ENCODE data around the gene KNG1. TPM values are rescaled to one million over a fixed set of nuclear protein-coding genes. Genes with fewer than 3 reads are reported as not detected.

Gene KNG1
- total and polyA plus RNA-seq, 2 donors (not counting 3 experiments of a cell fraction or from before 2014, with no cell fraction given) = not detected

DNA sequence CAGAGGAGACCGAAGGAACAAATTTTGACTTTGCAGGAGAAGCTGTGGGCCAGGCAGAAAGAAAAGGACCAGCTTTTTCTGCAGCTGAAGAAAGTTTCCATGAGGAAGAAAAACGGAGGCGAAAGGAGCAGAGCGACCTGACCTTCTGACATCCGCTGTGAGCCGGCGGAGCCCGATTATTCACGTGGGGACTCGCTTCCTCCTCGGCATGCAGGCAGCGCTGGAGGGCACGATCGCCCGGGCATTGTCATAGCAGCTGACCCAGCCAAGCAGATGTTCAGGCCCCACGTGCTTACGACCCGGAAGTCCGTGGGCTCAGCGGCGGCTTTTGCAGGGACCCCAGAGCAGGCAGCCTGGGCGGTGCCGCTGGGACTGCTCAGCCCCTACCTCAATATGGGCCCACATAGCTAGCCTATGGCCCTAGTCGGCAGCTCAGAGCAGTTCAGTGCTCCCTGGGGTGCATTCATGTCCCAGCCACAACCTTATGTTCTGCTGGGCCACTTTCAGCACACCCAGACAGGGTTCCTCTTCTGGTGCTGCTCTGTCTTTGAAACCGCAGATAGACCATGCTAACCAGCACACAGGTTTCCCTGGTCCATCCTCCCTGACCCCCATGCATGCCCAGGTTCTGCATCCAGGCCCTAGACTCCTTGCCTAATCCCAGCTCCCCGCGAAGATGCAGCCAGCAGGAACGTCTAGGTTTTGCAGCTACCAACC is 55.7 kb downstream of the KNG1 start:
- Histone ChIP-seq H3K27ac (ENCODE audit: insufficient read depth, low read depth, low read length) (no peak overlapping the region), H3K4me2 (ENCODE audit: insufficient read depth, low read length) (peak overlapping the region; percentile 65), H3K36me3 (ENCODE audit: control insufficient read depth in 2 of 2, extremely low read depth in 1 of 2, insufficient read depth in 2 of 2, low read length in 2 of 2) (no peaks in the 10 kb centered on the region), H3K79me2 (ENCODE audit: control insufficient read depth, insufficient read depth, low read length) (no peaks in the 10 kb centered on the region), H3K4me1 (ENCODE audit: control insufficient read depth, extremely low read depth, insufficient read depth, low read length) (peaks cover 6% of the 10 kb centered on the region), H3K9ac (replicated peaks; ENCODE audit: extremely low read depth, insufficient read depth, low read length) (no peak overlapping the region), H3K9me1 (replicated peaks; ENCODE audit: control insufficient read depth, extremely low read depth, insufficient read depth, low read length) (no peaks in the 10 kb centered on the region), H4K20me1 (replicated peaks; ENCODE audit: control insufficient read depth, extremely low read depth, insufficient read depth, low read length) (no peaks in the 10 kb centered on the region), H3K9me3 (replicated peaks; ENCODE audit: control insufficient read depth, insufficient read depth, low read length) (no peaks in the 10 kb centered on the region), H2AFZ (ENCODE audit: low read depth, low read length) (peak overlapping the region; percentile 90), H3K4me3 (replicated peaks in 1 of 3; ENCODE audit: insufficient read depth in 1 of 3, low read depth in 1 of 3, low read length in 3 of 3) (peak overlapping the region; percentile 30 to 53 (median 34)), H3K27me3 (ENCODE audit: control insufficient read depth in 2 of 2, insufficient read depth in 2 of 2, low read length in 2 of 2) (no peaks in the 10 kb centered on the region)
- DNase-seq (ENCODE audit: low read depth, low spot score) (peak; percentile 39), FAIRE-seq (peak; percentile 83)
- TF ChIP-seq POLR2AphosphoS5 (IDR thresholded peaks at IDR 0.05; ENCODE audit: insufficient read depth, low read depth, low read length) = peak; percentile 28
- TF ChIP-seq MYC (IDR thresholded peaks at IDR 0.05; ENCODE audit: low read depth, low read length) = peak; percentile 20
- TF ChIP-seq, protein P1, sequence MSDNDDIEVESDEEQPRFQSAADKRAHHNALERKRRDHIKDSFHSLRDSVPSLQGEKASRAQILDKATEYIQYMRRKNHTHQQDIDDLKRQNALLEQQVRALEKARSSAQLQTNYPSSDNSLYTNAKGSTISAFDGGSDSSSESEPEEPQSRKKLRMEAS (IDR thresholded peaks at IDR 0.05; ENCODE audit: insufficient read depth, insufficient read length) = peak; percentile 84
- TF ChIP-seq, protein P2, sequence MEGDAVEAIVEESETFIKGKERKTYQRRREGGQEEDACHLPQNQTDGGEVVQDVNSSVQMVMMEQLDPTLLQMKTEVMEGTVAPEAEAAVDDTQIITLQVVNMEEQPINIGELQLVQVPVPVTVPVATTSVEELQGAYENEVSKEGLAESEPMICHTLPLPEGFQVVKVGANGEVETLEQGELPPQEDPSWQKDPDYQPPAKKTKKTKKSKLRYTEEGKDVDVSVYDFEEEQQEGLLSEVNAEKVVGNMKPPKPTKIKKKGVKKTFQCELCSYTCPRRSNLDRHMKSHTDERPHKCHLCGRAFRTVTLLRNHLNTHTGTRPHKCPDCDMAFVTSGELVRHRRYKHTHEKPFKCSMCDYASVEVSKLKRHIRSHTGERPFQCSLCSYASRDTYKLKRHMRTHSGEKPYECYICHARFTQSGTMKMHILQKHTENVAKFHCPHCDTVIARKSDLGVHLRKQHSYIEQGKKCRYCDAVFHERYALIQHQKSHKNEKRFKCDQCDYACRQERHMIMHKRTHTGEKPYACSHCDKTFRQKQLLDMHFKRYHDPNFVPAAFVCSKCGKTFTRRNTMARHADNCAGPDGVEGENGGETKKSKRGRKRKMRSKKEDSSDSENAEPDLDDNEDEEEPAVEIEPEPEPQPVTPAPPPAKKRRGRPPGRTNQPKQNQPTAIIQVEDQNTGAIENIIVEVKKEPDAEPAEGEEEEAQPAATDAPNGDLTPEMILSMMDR (IDR thresholded peaks at IDR 0.05; ENCODE audit: extremely low read depth in 1 of 2, insufficient read depth in 1 of 2, low read depth in 1 of 2, low read length in 2 of 2) = no peak
- intact Hi-C loops (cut with micrococcal nuclease) = loop anchor here (1.0 to 2.0 kb wide), 2 partner anchors 9 to 26 kb away; no protein-coding TSS in a partner anchor
- POLR2A ChIA-PET = interaction anchor here (1.0 to 2.1 kb wide), 2 partner anchors 11 to 156 kb away, joined by 3 to 29 read pairs; partner anchors contain the start of gene EIF4A2
- dilution Hi-C loops (cut with MboI; ENCODE audit: extremely low pct_ligation_motif_present, low sequenced_read_pairs) = no loop called here
- no TSS peak for BruUV-seq (replicated peaks)
- CTCF ChIA-PET = interaction anchor here (0.9 to 1.6 kb wide), 5 partner anchors 10 to 830 kb away, joined by 3 to 6 read pairs (median 3); partner anchors contain the start of gene EIF4A2

All from endothelial cell of umbilical vein (primary cell).